Measurements from ENCODE around the gene UBASH3B. TPM values are rescaled to one million over a fixed set of nuclear protein-coding genes. Genes with fewer than 3 reads are reported as not detected.
A peak's percentile ranks its signal among the peaks of the same experiment; 100 is the strongest.
"Not testable (repeated sequence)": the region's sequence is repeated elsewhere in the genome, so short reads cannot be mapped to it uniquely, and the experiment has no call there.

The UBASH3B gene
- total RNA-seq, 2 experiments from 2014 or later: 16.2 to 20.1 TPM

- ATAC-seq (no peak), DNase-seq (no peak)
- H3K9me3 Mint-ChIP-seq (ENCODE audit: low read depth): no peaks in the 10 kb centered on the region
- H3K27me3 Mint-ChIP-seq: no peaks in the 10 kb centered on the region
- H3K4me1 Mint-ChIP-seq: peaks cover 17% of the 10 kb centered on the region
- H3K27ac Mint-ChIP-seq: no peak overlapping the region
- CTCF ChIA-PET: interaction anchor here (0.7 to 3.1 kb wide), 6 partner anchors 10 to 233 kb away, joined by 3 to 26 read pairs (median 4); no protein-coding TSS in a partner anchor
- POLR2A ChIA-PET: no interaction called here
- no peak overlapping the region for H3K4me3 Mint-ChIP-seq
- intact Hi-C loops (cut with DNase I, micrococcal nuclease): loop anchor here in 1 of 2 experiments (5.0 kb wide), 1 partner anchor 39 kb away; no protein-coding TSS in a partner anchor
- H3K36me3 Mint-ChIP-seq (ENCODE audit: low read depth): peaks cover 6% of the 10 kb centered on the region
Observed at GRCh38 chr11:122813176-122813893, 157.8 kb downstream of the UBASH3B start.

DNA sequence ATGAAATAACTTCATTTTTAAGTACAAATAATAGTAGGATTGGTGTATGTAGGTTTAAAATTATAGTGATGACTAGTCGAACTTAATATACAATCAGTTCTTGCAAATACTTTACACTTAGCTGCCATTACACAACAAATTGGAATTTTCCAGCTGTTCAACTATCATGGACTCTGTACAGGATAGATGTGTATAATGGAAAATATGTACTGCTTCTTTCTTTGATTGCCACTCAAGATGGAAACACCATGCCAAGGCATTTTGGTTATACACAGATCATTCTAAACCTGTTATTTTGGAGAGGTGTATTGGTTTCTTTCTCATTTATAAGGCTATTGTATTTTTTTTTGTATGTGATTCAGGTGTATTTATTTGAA is 158.4 kb downstream of the UBASH3B start:
- intact Hi-C loops (cut with DNase I, micrococcal nuclease): loop anchor here (1.0 to 5.0 kb wide), 2 partner anchors 38 to 40 kb away; no protein-coding TSS in a partner anchor
- Mint-ChIP-seq H3K4me3 (no peak overlapping the region), H3K4me1 (peaks cover 12% of the 10 kb centered on the region), H3K27ac (no peak overlapping the region), H3K27me3 (no peaks in the 10 kb centered on the region), H3K9me3 (ENCODE audit: low read depth) (peaks cover 3% of the 10 kb centered on the region), H3K36me3 (ENCODE audit: low read depth) (peaks cover 6% of the 10 kb centered on the region)
- ATAC-seq: no peak
- CTCF ChIA-PET: interaction anchor here (0.7 to 3.1 kb wide), 5 partner anchors 9 to 233 kb away, joined by 3 to 26 read pairs (median 3); no protein-coding TSS in a partner anchor
- DNase-seq: no peak
- POLR2A ChIA-PET: no interaction called here

DNA sequence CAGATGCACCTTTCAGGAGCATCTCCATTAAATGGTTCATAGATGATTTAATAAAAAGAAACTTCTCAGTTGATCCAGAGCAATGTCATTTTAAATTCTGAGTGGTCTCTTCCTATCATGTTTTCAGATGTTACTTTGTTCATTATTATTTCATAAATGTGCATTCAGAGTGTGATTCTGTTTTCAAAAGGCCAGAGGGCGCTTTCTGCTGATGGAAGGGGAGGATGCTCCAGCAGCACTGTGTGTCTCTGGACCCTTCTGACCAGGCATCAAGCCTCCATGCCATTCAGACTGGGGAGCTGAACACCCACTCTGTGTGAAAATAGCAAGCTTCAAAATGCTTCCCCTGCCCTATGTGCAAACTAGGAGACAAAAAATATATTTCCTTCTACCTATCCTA is 158.9 kb downstream of the UBASH3B start:
- intact Hi-C loops (cut with DNase I, micrococcal nuclease): loop anchor here (1.0 to 5.0 kb wide), 2 partner anchors 38 to 40 kb away; no protein-coding TSS in a partner anchor
- H3K36me3 Mint-ChIP-seq (ENCODE audit: low read depth): peaks cover 5% of the 10 kb centered on the region
- no peaks in the 10 kb centered on the region for H3K27me3 Mint-ChIP-seq
- ATAC-seq (no peak), DNase-seq (peak; percentile 17)
- peaks cover 12% of the 10 kb centered on the region for H3K4me1 Mint-ChIP-seq
- ChIA-PET POLR2A (no interaction called here), CTCF (interaction anchor here (0.7 to 3.1 kb wide), 4 partner anchors 23 to 234 kb away, joined by 3 to 26 read pairs (median 4); no protein-coding TSS in a partner anchor)
- no peak overlapping the region for H3K27ac Mint-ChIP-seq
- no peak overlapping the region for H3K4me3 Mint-ChIP-seq
- peaks cover 6% of the 10 kb centered on the region for H3K9me3 Mint-ChIP-seq (ENCODE audit: low read depth)

DNA sequence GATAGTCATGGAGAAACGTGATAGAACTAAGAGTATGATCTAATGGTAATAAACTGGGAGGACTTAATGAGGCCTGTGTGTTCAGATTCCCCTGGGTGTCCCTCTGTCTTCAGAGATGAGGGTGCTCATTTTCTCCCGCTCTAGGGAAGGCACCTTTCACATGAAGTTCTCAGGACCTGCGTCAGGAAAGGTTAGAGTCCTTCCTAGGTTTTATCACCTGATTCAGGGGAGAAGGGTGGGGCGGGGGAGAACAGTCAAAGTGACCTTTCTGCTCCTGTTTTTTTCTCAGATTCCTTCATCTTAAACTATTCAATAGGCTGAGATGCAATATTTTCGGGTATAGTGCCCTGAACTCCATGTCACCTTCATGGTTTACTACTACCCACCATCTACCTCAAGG is 160.4 kb downstream of the UBASH3B start:
- ATAC-seq (no peak), DNase-seq (no peak)
- ChIA-PET POLR2A (no interaction called here), CTCF (interaction anchor here (1.4 kb wide), 2 partner anchors 20 to 38 kb away, joined by 3 to 5 read pairs; no protein-coding TSS in a partner anchor)
- H3K36me3 Mint-ChIP-seq (ENCODE audit: low read depth): peaks cover 6% of the 10 kb centered on the region
- no peaks in the 10 kb centered on the region for H3K27me3 Mint-ChIP-seq
- peaks cover 12% of the 10 kb centered on the region for H3K4me1 Mint-ChIP-seq
- H3K4me3 Mint-ChIP-seq: no peak overlapping the region
- intact Hi-C loops (cut with DNase I, micrococcal nuclease): no loop called here
- H3K9me3 Mint-ChIP-seq (ENCODE audit: low read depth): peaks cover 18% of the 10 kb centered on the region
- no peak overlapping the region for H3K27ac Mint-ChIP-seq

DNA sequence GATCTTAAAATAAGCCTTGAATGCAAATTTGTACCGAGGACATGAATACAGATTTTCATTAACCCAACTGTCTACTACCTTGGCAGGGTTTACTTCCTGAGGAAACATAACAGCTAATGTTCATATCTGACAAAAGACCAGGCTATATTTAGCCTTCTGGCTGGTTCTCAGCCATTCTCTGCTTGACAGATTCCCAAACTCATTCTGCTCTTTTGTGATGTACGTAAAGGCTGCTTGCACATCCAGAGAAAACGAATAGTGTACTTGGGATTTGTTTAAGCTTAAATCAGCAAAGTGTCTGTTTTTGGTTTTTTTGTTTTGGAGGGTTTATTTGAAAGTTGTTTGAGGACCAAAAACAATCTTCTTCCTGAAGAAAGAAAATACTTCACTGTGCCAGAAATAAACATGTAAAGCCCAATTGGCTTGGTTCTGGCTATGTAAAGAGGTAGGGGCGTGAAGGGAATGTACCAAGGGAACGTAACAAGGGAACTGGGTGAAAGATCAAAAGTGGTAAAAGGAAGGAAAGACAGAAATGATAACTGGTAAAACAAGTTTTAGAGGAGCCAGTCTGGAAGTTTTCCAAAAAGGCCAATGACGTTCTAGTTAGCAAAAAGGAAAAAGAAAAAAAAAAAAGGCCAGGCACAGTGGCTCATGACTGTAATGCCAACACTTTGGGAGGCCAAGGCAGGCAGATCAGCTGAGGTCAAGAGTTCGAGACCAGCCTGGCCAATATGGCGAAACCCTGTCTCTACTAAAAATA is 161.4 kb downstream of the UBASH3B start:
- POLR2A ChIA-PET: no interaction called here

GRCh38 chr11:122820158-122820557 is 164.6 kb downstream of the UBASH3B start:
- no peak overlapping the region for H3K27ac Mint-ChIP-seq
- DNase-seq (no peak), ATAC-seq (no peak)
- H3K9me3 Mint-ChIP-seq (ENCODE audit: low read depth): peaks cover 18% of the 10 kb centered on the region
- H3K4me3 Mint-ChIP-seq: no peak overlapping the region
- no peaks in the 10 kb centered on the region for H3K27me3 Mint-ChIP-seq
- peaks cover 6% of the 10 kb centered on the region for H3K36me3 Mint-ChIP-seq (ENCODE audit: low read depth)
- ChIA-PET POLR2A (no interaction called here), CTCF (interaction anchor here (1.4 kb wide), 1 partner anchor 34 kb away, joined by 3 read pairs; no protein-coding TSS in a partner anchor)
- intact Hi-C loops (cut with DNase I, micrococcal nuclease): no loop called here
- peaks cover 11% of the 10 kb centered on the region for H3K4me1 Mint-ChIP-seq

More for the DNA sequence above, 161.4 kb downstream of the UBASH3B start:
- Mint-ChIP-seq H3K27me3 (no peaks in the 10 kb centered on the region), H3K36me3 (ENCODE audit: low read depth) (peaks cover 6% of the 10 kb centered on the region), H3K4me3 (no peak overlapping the region), H3K4me1 (peaks cover 16% of the 10 kb centered on the region), H3K9me3 (ENCODE audit: low read depth) (peaks cover 18% of the 10 kb centered on the region), H3K27ac (no peak overlapping the region)
- CTCF ChIA-PET: interaction anchor here (1.4 to 1.7 kb wide), 4 partner anchors 17 to 37 kb away, joined by 3 to 5 read pairs (median 4); no protein-coding TSS in a partner anchor
- intact Hi-C loops (cut with DNase I, micrococcal nuclease): no loop called here
- ATAC-seq (no peak), DNase-seq (no peak)

DNA sequence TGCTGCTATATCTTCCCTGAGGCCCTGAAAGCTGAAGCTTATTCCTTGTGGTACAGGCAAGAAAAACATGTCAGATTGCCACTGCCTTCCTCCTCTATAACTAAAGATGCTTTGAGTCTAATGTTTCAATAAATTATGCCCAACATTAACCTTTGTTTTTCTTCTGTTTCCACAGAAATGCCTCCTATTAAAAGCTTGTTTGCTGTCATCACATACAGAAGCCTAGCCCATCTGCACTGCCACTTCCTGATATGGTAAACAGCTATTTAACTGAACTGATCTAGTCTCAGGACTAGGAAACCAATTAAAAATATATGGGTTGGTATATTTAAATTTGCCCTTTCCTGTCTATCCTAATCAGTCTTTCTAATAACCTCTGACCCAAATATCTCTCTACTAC is 165.6 kb downstream of the UBASH3B start:
- peaks cover 6% of the 10 kb centered on the region for H3K36me3 Mint-ChIP-seq (ENCODE audit: low read depth)
- no peak for DNase-seq
- ATAC-seq: no peak
- intact Hi-C loops (cut with DNase I, micrococcal nuclease): no loop called here
- POLR2A ChIA-PET: no interaction called here
- H3K9me3 Mint-ChIP-seq (ENCODE audit: low read depth): peaks cover 18% of the 10 kb centered on the region
- CTCF ChIA-PET: interaction anchor here (1.3 to 2.0 kb wide), 7 partner anchors 15 to 241 kb away, joined by 3 to 8 read pairs (median 4); no protein-coding TSS in a partner anchor
- H3K27me3 Mint-ChIP-seq: no peaks in the 10 kb centered on the region
- H3K4me3 Mint-ChIP-seq: no peak overlapping the region
- peaks cover 11% of the 10 kb centered on the region for H3K4me1 Mint-ChIP-seq
- H3K27ac Mint-ChIP-seq: no peak overlapping the region

- peak; percentile 57 for ATAC-seq
- CTCF ChIA-PET: interaction anchor here (1.0 to 2.0 kb wide), 6 partner anchors 19 to 242 kb away, joined by 4 to 8 read pairs (median 4); no protein-coding TSS in a partner anchor
- POLR2A ChIA-PET: no interaction called here
- peaks cover 6% of the 10 kb centered on the region for H3K36me3 Mint-ChIP-seq (ENCODE audit: low read depth)
- H3K4me1 Mint-ChIP-seq: peaks cover 11% of the 10 kb centered on the region
- no peaks in the 10 kb centered on the region for H3K27me3 Mint-ChIP-seq
- H3K4me3 Mint-ChIP-seq: no peak overlapping the region
- intact Hi-C loops (cut with DNase I, micrococcal nuclease): no loop called here
- H3K9me3 Mint-ChIP-seq (ENCODE audit: low read depth): peaks cover 18% of the 10 kb centered on the region
- DNase-seq: peak; percentile 6
- no peak overlapping the region for H3K27ac Mint-ChIP-seq
Observed at GRCh38 chr11:122822241-122822640, 166.7 kb downstream of the UBASH3B start.

- DNase-seq (no peak), ATAC-seq (no peak)
- H3K4me1 Mint-ChIP-seq: peaks cover 11% of the 10 kb centered on the region
- intact Hi-C loops (cut with DNase I, micrococcal nuclease): no loop called here
- peaks cover 6% of the 10 kb centered on the region for H3K36me3 Mint-ChIP-seq (ENCODE audit: low read depth)
- H3K9me3 Mint-ChIP-seq (ENCODE audit: low read depth): peaks cover 17% of the 10 kb centered on the region
- no peaks in the 10 kb centered on the region for H3K27me3 Mint-ChIP-seq
- CTCF ChIA-PET: interaction anchor here (0.6 to 1.3 kb wide), 3 partner anchors 10 to 267 kb away, joined by 3 to 4 read pairs (median 3); no protein-coding TSS in a partner anchor
- no peak overlapping the region for H3K4me3 Mint-ChIP-seq
- POLR2A ChIA-PET: no interaction called here
- H3K27ac Mint-ChIP-seq: no peak overlapping the region
Observed at GRCh38 chr11:122823564-122823963, 168.0 kb downstream of the UBASH3B start.

- DNase-seq; H3K27ac Mint-ChIP-seq; H3K4me1 Mint-ChIP-seq; intact Hi-C loops (cut with DNase I, micrococcal nuclease); H3K36me3 Mint-ChIP-seq (ENCODE audit: low read depth); POLR2A ChIA-PET; H3K9me3 Mint-ChIP-seq (ENCODE audit: low read depth); H3K4me3 Mint-ChIP-seq; CTCF ChIA-PET; ATAC-seq; H3K27me3 Mint-ChIP-seq: not testable (repeated sequence)
Observed at GRCh38 chr11:122829371-122829770, 173.8 kb downstream of the UBASH3B start.

DNA sequence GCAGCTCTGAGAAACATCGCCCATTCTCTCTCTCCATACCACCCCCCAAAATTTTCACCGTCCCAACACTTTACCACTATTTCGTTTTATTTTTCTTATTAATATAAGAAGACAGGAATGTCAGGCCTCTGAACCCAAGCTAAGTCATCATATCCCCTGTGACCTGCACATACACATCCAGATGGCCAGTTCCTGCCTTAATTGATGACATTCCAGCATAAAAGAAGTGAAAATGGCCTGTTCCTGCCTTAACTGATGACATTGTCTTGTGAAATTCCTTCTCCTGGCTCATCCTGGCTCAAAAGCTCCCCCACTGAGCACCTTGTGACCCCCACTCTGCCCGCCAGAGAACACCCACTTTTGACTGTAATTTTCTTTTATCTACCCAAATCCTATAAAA is 176.8 kb downstream of the UBASH3B start:
- H3K27me3 Mint-ChIP-seq; H3K36me3 Mint-ChIP-seq (ENCODE audit: low read depth); H3K4me3 Mint-ChIP-seq; H3K4me1 Mint-ChIP-seq; ATAC-seq; H3K27ac Mint-ChIP-seq; DNase-seq; intact Hi-C loops (cut with DNase I, micrococcal nuclease); H3K9me3 Mint-ChIP-seq (ENCODE audit: low read depth): not testable (repeated sequence)
- ChIA-PET CTCF (interaction anchor here (2.4 kb wide), 1 partner anchor 21 kb away, joined by 13 read pairs; no protein-coding TSS in a partner anchor), POLR2A (interaction anchor here (0.6 kb wide), 1 partner anchor 230 kb away, joined by 4 read pairs; the partner anchor contains the start of gene HSPA8)

Measured in activated CD4-positive, alpha-beta T cell treated with anti-CD3 and anti-CD28 coated beads for 36 hours (primary cell).